Activated naive CD8-positive, alpha-beta T cell (primary cell): ENCODE measurements around the gene APOE.
A peak's percentile ranks its signal among the peaks of the same experiment; 100 is the strongest.
"Not testable (repeated sequence)": the region's sequence is repeated elsewhere in the genome, so short reads cannot be mapped to it uniquely, and the experiment has no call there.

Experiments used
- H3K27ac Mint-ChIP-seq: one replicate; pipeline ENCODE4 v1.8.0; 2021; ENCODE audit warnings: mixed read lengths
- H3K27me3 Mint-ChIP-seq: one replicate; pipeline ENCODE4 v1.8.0; 2021; ENCODE audit warnings: mixed read lengths
- H3K36me3 Mint-ChIP-seq: one replicate; pipeline ENCODE4 v1.8.0; 2021; ENCODE audit warnings: mixed read lengths
- H3K4me1 Mint-ChIP-seq: one replicate; pipeline ENCODE4 v1.8.0; 2021; ENCODE audit warnings: low read depth, mixed read lengths
- H3K4me3 Mint-ChIP-seq: one replicate; pipeline ENCODE4 v1.8.0; 2021; ENCODE audit warnings: mild to moderate bottlenecking, mixed read lengths
- H3K9me3 Mint-ChIP-seq: one replicate; pipeline ENCODE4 v1.8.0; 2021; ENCODE audit warnings: low read depth, mixed read lengths

The APOE gene

GRCh38 chr19:44905437-44906160 is at the start of gene APOE:
TSS of gene APOE (plus strand) at chr19:44905796. CDS start at chr19:44906625, 829 bp downstream.
- H3K4me1 Mint-ChIP-seq: peaks cover 10% of the 10 kb centered on the region
- peaks cover 3% of the 10 kb centered on the region for H3K36me3 Mint-ChIP-seq
- H3K4me3 Mint-ChIP-seq: no peak within 1 kb of the TSS
- H3K27me3 Mint-ChIP-seq: peaks cover 8% of the 10 kb centered on the region
- H3K9me3 Mint-ChIP-seq: no peaks in the 10 kb centered on the region
- H3K27ac Mint-ChIP-seq: no peak within 1 kb of the TSS

GRCh38 chr19:44856421-44857083 is 49.0 kb upstream of the APOE start:
- no peaks in the 10 kb centered on the region for H3K4me1 Mint-ChIP-seq
- no peaks in the 10 kb centered on the region for H3K9me3 Mint-ChIP-seq
- no peak overlapping the region for H3K27ac Mint-ChIP-seq
- no peaks in the 10 kb centered on the region for H3K36me3 Mint-ChIP-seq
- no peak overlapping the region for H3K4me3 Mint-ChIP-seq
- peaks cover 3% of the 10 kb centered on the region for H3K27me3 Mint-ChIP-seq

- H3K27ac Mint-ChIP-seq: no peak overlapping the region
- no peaks in the 10 kb centered on the region for H3K4me1 Mint-ChIP-seq
- no peaks in the 10 kb centered on the region for H3K9me3 Mint-ChIP-seq
- H3K36me3 Mint-ChIP-seq: no peaks in the 10 kb centered on the region
- peaks cover 4% of the 10 kb centered on the region for H3K27me3 Mint-ChIP-seq
- no peak overlapping the region for H3K4me3 Mint-ChIP-seq
These were observed 47.8 kb upstream of the APOE start for GRCh38 chr19:44857837-44858236.

- H3K27ac Mint-ChIP-seq, H3K27me3 Mint-ChIP-seq, H3K36me3 Mint-ChIP-seq, H3K4me1 Mint-ChIP-seq, H3K4me3 Mint-ChIP-seq, H3K9me3 Mint-ChIP-seq: not testable (repeated sequence)
These were observed 44.0 kb upstream of the APOE start for GRCh38 chr19:44861576-44861975.

GRCh38 chr19:44863990-44864389 is 41.6 kb upstream of the APOE start:
- H3K27me3 Mint-ChIP-seq: peaks cover 2% of the 10 kb centered on the region

GRCh38 chr19:44865196-44865767 is 40.3 kb upstream of the APOE start:
- Mint-ChIP-seq H3K36me3 (no peaks in the 10 kb centered on the region), H3K27ac (no peak overlapping the region), H3K4me3 (no peak overlapping the region), H3K9me3 (no peaks in the 10 kb centered on the region), H3K27me3 (peaks cover 2% of the 10 kb centered on the region), H3K4me1 (no peaks in the 10 kb centered on the region)

More at GRCh38 chr19:44863990-44864389, 41.6 kb upstream of the APOE start:
- no peak overlapping the region for H3K4me3 Mint-ChIP-seq
- H3K4me1 Mint-ChIP-seq: no peaks in the 10 kb centered on the region
- H3K27ac Mint-ChIP-seq: no peak overlapping the region
- H3K36me3 Mint-ChIP-seq: no peaks in the 10 kb centered on the region
- H3K9me3 Mint-ChIP-seq: no peaks in the 10 kb centered on the region

GRCh38 chr19:44866664-44867063 is 38.9 kb upstream of the APOE start:
- Mint-ChIP-seq H3K4me1 (no peaks in the 10 kb centered on the region), H3K27me3 (peaks cover 2% of the 10 kb centered on the region), H3K9me3 (no peaks in the 10 kb centered on the region), H3K36me3 (no peaks in the 10 kb centered on the region), H3K4me3 (no peak overlapping the region), H3K27ac (no peak overlapping the region)

- Mint-ChIP-seq H3K9me3 (no peaks in the 10 kb centered on the region), H3K27me3 (no peaks in the 10 kb centered on the region), H3K4me3 (no peak overlapping the region), H3K27ac (no peak overlapping the region), H3K4me1 (no peaks in the 10 kb centered on the region), H3K36me3 (no peaks in the 10 kb centered on the region)
These were observed 38.0 kb upstream of the APOE start for GRCh38 chr19:44867578-44867977.

- no peaks in the 10 kb centered on the region for H3K4me1 Mint-ChIP-seq
- H3K9me3 Mint-ChIP-seq: no peaks in the 10 kb centered on the region
- H3K4me3 Mint-ChIP-seq: no peak overlapping the region
- H3K36me3 Mint-ChIP-seq: no peaks in the 10 kb centered on the region
- no peaks in the 10 kb centered on the region for H3K27me3 Mint-ChIP-seq
- H3K27ac Mint-ChIP-seq: no peak overlapping the region
These were observed 35.7 kb upstream of the APOE start for GRCh38 chr19:44869733-44870470.

GRCh38 chr19:44871809-44872208 is 33.8 kb upstream of the APOE start:
- Mint-ChIP-seq H3K4me3 (no peak overlapping the region), H3K4me1 (peaks cover 6% of the 10 kb centered on the region), H3K36me3 (no peaks in the 10 kb centered on the region), H3K27ac (no peak overlapping the region), H3K27me3 (no peaks in the 10 kb centered on the region), H3K9me3 (no peaks in the 10 kb centered on the region)

GRCh38 chr19:44872661-44873060 is 32.9 kb upstream of the APOE start:
- H3K27me3 Mint-ChIP-seq: no peaks in the 10 kb centered on the region
- H3K27ac Mint-ChIP-seq: no peak overlapping the region
- peaks cover 12% of the 10 kb centered on the region for H3K4me1 Mint-ChIP-seq
- H3K36me3 Mint-ChIP-seq: no peaks in the 10 kb centered on the region
- no peaks in the 10 kb centered on the region for H3K9me3 Mint-ChIP-seq
- H3K4me3 Mint-ChIP-seq: no peak overlapping the region

- H3K9me3 Mint-ChIP-seq: no peaks in the 10 kb centered on the region
- no peaks in the 10 kb centered on the region for H3K36me3 Mint-ChIP-seq
- H3K4me1 Mint-ChIP-seq: peaks cover 12% of the 10 kb centered on the region
- no peaks in the 10 kb centered on the region for H3K27me3 Mint-ChIP-seq
- no peak overlapping the region for H3K4me3 Mint-ChIP-seq
- no peak overlapping the region for H3K27ac Mint-ChIP-seq
These were observed 31.3 kb upstream of the APOE start for GRCh38 chr19:44874317-44874716.

GRCh38 chr19:44875666-44876451 is 29.7 kb upstream of the APOE start:
- H3K4me1 Mint-ChIP-seq: peaks cover 12% of the 10 kb centered on the region
- H3K36me3 Mint-ChIP-seq: no peaks in the 10 kb centered on the region
- no peaks in the 10 kb centered on the region for H3K27me3 Mint-ChIP-seq
- no peaks in the 10 kb centered on the region for H3K9me3 Mint-ChIP-seq
- H3K27ac Mint-ChIP-seq: no peak overlapping the region
- no peak overlapping the region for H3K4me3 Mint-ChIP-seq

- Mint-ChIP-seq H3K36me3 (no peaks in the 10 kb centered on the region), H3K9me3 (no peaks in the 10 kb centered on the region), H3K4me1 (peaks cover 12% of the 10 kb centered on the region), H3K27me3 (no peaks in the 10 kb centered on the region), H3K27ac (peak overlapping the region; percentile 28), H3K4me3 (no peak overlapping the region)
These were observed 28.6 kb upstream of the APOE start for GRCh38 chr19:44876930-44877535.
